NCI-H2107 (cell line): ENCODE data around the gene B3GALT5.

Source experiments
- DNase-seq: peaks from one replicate; lab custom pipeline; 2025; lab: John Stamatoyannopoulos, UW

The B3GALT5 gene

DNA sequence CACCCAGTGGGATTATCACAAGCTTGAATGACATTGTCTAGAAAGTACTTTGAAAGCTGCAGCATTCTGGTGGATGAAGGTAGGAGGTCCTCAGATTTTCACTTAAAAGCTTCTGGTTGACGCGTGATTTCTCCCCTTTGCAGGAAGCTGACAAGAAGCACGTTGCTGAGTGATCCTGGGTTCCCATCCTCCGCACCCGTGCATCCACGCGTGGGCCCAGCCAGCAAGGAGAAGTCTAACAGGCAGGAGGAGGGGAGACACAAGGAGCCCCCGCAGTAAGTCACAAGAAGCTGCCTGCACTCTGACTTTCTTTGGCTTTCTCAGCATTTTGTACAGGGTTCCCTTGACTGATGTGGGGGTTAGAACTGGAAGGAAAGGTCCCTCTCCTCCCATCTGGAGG lies 7.8 kb upstream of the B3GALT5 start:
- DNase-seq: no peak

DNA sequence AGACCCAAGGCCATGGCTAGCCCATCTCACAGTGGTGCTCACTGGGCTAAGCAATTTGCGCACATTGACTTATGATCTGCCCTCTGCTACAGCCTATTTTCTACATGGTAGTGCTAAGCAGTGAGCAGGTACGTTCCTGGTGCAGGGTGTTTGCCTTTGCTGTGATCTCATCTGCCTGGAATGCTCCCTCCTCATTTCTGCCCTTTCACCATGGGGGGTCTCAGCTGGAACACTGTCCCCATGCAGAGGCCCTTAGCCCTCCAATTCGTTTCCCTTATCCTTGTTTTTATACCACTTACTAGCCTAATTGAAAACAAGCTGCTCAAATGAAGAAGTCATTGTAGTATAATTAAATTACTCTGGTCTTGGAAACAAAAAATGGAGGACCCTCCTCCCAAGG lies 2.0 kb upstream of the B3GALT5 start:
- no peak for DNase-seq

DNA sequence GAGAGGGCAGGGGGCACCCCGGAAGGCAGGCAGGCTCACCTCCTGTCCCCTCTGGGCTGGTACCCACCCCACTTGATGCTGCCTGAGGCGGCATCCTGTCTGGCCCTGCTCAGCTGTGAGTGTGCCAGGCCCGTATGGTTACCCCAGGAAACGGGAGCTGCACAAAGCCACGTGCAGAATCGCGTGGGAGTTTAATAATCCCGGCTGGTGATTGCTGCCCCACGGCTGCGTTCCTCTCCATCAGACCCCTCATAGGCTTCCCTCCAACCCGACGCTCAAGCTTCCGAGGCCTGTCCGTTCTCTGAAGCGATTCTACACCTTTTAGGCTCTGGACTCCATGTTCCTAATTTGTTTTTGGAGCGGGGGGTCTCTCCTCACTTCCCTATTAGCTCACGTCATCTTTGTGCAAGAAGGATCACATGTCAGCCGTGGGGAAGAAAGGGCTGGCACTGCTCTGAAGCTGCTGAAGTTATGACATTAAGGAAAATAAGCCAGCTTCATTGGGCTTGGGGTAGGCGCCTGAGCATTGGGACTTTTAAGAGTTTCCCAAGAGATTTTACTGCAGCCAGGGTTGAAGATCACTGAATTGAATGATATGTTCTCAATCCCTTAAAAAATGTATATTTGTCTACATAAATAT lies 1.1 kb upstream of the B3GALT5 start:
- DNase-seq: no peak

DNA sequence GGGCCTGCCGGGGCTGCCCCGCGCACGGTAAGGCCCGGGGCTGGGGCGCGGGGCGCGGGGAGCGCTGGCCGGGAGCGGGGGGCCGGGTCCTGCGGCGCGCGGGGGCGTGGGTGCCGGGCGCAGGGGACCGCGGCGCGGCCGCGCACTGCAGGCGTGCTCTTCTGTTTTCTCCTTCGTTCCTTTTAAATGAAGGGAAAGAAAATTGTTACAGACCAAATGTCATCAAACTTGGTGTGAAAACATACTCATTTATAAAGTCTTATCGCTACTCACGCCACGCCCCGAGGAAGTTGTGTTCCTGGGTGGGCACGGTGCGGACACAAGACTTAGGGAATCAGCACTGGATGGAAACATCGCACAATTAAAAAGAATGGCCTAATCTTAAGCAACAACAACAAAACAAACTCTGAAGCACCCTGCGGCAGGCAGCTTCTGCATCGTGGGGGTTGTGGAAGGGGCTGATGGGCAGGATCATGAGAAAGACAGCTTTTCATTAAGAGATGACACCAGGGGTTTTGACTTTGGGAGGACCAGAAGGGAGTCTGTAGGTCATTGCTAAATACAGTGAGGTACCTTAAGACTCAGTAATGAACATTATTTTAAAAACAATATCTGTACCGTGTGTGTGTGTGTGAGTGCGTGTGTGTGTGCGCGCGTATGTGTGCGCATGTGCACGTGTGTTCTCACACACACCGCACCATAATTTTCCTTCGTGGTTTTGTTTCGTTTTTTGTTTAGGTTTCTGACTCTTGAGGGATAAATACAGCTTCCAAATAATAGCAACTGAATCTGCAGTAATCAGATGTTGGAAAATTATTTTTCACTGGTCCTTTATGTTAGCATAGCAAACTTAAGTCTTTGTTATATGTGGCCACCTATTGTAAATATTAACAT lies 548 bp downstream of the B3GALT5 start:
- no peak for DNase-seq

- no peak for DNase-seq
These were observed 3.6 kb downstream of the B3GALT5 start for GRCh38 chr21:39616211-39616772.

DNA sequence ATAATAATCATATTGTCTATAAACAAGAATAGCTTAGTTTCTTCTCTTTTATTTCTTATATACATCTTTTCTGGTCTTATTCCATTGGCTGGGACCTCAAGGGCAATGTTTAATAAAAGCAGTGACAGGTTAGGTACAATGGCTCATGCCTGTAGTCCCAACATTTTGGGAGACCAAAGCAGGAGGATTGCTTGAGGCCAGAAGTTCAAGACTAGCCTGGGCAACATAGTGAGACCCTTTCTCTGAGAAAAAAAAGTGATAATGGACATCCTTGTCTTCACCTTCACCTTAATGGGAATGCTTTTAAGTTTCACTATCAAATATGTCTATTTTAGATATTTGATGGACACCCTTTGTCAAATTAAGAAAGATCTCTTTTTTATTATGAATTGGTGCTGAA lies 8.1 kb downstream of the B3GALT5 start:
- DNase-seq: no peak

DNA sequence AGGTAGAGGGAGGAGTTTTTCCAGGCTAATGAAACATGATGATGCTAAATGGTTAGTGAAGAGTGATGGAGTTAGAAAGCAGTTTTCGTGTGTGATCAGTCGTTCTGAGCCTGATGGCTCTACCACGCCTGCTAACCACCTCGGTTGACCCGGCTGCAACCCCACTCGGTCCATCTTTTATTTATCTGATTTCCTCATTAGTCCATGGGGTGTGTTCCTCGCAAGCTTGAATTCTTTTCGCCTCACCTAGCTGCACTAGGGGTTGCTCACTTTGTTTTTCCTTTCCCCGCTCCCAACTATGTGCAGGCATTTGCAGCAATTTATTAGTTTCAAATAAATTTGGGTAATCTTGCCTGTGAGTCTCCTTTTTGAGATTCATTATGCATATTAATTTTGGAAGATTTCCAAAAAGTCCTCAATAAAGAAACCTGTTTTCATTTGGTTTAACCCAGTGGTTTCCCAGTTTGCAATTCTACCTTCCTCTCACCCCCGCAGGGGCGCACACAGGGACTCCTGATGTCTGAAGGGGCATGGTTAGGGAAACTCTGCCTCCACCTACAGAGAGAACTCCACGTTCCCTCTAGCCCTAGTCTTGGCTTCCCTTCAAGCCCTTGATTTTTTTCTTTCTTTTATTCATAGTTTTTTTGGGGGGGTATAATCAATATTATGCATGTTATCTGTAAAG lies 12.6 kb downstream of the B3GALT5 start:
- DNase-seq: no peak

GRCh38 chr21:39628385-39628784 lies 15.6 kb downstream of the B3GALT5 start:
- no peak for DNase-seq

- no peak for DNase-seq
These were observed 17.5 kb downstream of the B3GALT5 start for GRCh38 chr21:39630191-39630591.

- no peak for DNase-seq
These were observed 18.1 kb downstream of the B3GALT5 start for GRCh38 chr21:39630827-39631226.

DNA sequence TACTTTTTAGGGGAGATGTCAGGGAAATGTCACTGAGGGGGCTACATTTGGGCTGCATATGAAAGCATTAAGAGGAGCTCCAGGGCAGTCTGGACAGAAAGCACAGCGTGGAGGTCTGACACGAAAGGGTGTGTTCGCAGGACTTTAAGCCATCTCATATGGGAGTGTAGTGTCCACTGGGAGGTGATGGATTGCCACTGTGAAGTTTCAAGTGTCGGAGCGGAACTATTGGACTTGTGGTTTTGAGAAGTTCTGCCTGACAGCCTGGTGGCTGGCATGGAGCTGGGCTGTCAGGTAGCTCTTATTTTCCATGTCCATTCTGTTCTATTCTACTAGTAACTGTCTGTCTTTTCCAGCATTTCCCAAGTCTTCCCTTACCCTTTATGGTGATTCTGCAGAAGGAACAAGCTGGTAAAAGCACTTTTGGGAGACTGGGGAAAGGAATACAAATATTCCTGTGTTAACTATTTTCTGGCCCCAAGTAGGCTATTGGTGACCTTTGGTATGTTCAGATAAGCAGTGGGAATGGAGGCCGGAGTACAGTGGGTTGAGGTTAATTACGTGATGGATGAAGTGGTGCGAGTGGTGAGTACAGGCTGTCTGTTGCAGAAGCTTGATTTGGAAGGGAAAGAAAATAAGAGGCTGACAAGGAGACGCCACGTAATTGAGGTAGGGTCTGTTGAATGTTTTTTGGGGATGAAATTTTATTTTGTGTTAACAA lies 19.3 kb downstream of the B3GALT5 start:
- DNase-seq: no peak

- no peak for DNase-seq
These were observed 20.2 kb downstream of the B3GALT5 start for GRCh38 chr21:39632796-39633442.

GRCh38 chr21:39633770-39634181 lies 21.0 kb downstream of the B3GALT5 start:
- DNase-seq: no peak

DNA sequence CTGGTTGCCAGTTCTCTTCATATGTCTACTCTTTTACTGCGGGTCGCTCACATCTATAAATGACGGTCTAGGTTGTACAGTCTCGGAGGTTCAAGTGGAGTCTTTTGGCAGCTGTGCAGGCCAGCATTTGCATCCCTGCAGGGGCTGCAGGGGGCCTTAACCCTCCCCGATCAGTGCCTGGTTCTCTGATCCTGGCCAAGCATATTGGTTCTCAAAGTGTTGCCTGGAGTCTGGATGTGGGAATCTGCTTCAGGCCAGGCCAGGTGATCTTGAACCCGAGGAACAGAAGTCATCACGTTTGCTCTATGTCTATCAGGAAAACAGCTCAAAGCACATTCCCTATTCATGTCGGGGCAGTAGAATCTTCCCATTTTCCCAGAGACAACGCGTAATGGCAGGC lies 21.8 kb downstream of the B3GALT5 start:
- no peak for DNase-seq

GRCh38 chr21:39637197-39637970 lies 24.6 kb downstream of the B3GALT5 start:
- DNase-seq: peak; percentile 25

- no peak for DNase-seq
These were observed 25.2 kb downstream of the B3GALT5 start for GRCh38 chr21:39637971-39638240.

DNA sequence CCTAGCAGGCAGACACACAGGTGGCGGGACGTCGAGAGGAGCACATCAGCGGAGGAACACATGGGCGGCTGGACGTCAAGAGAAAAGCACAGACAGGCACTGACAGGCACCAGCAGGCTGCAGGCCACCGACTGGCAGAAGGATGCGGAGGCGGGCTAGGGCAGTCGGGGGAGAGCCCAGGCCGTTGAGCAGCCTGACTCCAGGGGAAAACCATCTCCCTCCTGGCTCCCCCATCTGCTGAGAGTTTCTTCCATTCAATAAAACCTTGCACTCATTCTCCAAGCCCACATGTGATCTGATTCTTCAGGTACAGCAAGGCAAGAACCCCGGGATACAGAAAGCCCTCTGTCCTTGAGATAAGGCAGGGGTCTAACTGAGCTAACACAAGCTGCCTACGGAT lies 25.5 kb downstream of the B3GALT5 start:
- no peak for DNase-seq

GRCh38 chr21:39640754-39641153 lies 28.0 kb downstream of the B3GALT5 start:
- DNase-seq: no peak

GRCh38 chr21:39641827-39642450 lies 29.2 kb downstream of the B3GALT5 start:
- no peak for DNase-seq

DNA sequence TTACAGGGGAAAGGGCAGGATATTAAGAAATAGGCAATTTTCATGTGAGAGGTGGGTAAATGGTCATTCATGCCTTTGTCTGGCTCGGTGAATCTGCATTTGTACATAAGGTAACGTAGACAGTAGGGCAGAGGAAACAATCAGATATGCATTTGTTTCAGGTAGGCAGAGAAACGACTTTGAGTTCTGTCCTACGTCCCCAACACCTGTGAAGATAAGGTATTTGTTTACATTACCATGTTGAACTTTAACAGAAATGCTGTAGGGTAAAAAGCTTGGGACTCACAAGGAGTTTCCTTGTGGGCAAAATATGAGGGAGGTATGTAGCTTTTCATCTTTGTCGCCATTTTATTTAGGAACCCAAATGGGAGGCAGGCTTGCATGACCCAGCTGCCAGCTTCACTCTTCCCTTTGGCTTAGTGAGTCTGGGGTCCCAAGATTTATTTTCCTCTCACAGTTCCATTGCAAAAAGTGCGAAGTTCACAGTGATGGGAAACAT lies 31.4 kb downstream of the B3GALT5 start:
- no peak for DNase-seq
